ENCODE measurements around the gene ALK. TPM values are rescaled to one million over a fixed set of nuclear protein-coding genes. Genes with fewer than 3 reads are reported as not detected.
A peak's percentile ranks its signal among the peaks of the same experiment; 100 is the strongest.

ALK gene
- total RNA-seq, 1 donor from 2014 or later = 9.6 TPM

DNA sequence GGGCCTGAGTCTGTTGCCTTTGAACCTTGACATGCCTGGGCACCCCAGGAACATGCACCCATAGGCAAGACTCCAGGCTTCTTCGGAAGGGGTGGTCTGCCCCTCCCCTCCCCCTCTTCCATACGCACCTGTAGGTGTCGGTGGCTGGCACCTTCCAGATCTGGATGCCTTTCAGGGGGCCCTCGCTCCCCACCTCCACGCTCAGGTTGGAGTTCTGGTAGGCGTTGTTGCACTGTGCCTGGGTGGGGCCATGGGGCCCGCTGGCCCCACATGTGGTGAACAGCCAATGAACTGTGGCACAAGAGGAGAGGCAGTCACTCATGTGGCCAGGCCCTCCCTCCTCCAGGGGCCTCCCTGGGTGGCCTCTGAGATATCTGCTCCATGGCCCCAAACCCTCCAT is 670.4 kb downstream of the ALK start:
- Mint-ChIP-seq H3K27me3 (ENCODE audit: unreplicated experiment) (peaks cover under 1% of the 10 kb centered on the region), H3K36me3 (ENCODE audit: unreplicated experiment) (peaks cover 3% of the 10 kb centered on the region), H3K9me3 (ENCODE audit: unreplicated experiment) (peaks cover 4% of the 10 kb centered on the region), H3K27ac (ENCODE audit: unreplicated experiment) (no peak overlapping the region), H3K4me3 (ENCODE audit: unreplicated experiment) (no peak overlapping the region), H3K4me1 (ENCODE audit: low read depth, unreplicated experiment) (peaks cover 7% of the 10 kb centered on the region)
- TF ChIP-seq, protein P1, sequence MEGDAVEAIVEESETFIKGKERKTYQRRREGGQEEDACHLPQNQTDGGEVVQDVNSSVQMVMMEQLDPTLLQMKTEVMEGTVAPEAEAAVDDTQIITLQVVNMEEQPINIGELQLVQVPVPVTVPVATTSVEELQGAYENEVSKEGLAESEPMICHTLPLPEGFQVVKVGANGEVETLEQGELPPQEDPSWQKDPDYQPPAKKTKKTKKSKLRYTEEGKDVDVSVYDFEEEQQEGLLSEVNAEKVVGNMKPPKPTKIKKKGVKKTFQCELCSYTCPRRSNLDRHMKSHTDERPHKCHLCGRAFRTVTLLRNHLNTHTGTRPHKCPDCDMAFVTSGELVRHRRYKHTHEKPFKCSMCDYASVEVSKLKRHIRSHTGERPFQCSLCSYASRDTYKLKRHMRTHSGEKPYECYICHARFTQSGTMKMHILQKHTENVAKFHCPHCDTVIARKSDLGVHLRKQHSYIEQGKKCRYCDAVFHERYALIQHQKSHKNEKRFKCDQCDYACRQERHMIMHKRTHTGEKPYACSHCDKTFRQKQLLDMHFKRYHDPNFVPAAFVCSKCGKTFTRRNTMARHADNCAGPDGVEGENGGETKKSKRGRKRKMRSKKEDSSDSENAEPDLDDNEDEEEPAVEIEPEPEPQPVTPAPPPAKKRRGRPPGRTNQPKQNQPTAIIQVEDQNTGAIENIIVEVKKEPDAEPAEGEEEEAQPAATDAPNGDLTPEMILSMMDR (IDR thresholded peaks at IDR 0.05; ENCODE audit: partially characterized antibody, unreplicated experiment) = no peak
- DNase-seq = no peak

DNA sequence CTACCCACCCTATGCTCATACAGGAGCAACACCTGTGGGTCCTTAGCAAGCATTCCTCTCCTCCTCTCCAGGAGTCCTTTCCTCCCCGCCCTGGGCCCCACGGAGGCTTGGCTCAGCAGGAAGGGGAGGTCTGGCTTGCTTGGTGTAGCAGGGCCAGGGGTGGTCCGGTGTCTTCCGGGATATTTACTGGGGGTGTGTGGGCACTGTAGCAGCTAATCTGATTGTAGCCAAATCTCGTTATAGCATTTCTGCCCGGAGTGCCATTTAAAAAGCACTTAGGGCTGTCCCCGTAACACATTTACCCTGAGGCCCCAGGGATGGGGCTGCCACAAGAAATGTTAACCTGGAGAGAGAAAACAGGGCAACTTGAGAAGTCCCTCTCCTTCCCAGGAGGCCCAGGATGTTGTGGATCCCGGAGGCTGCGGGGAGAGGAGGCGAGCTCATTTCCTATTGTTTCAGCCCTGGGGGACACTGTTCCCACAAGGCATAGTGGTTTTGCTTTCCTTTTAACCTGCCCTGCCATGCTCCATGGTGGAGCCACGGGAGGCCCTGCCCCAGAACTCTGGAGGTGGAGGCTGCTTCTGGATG is 671.6 kb downstream of the ALK start:
- Mint-ChIP-seq H3K4me1 (ENCODE audit: low read depth, unreplicated experiment) (peaks cover 7% of the 10 kb centered on the region), H3K4me3 (ENCODE audit: unreplicated experiment) (peak overlapping the region; percentile 30), H3K36me3 (ENCODE audit: unreplicated experiment) (no peaks in the 10 kb centered on the region), H3K27me3 (ENCODE audit: unreplicated experiment) (peaks cover 6% of the 10 kb centered on the region), H3K27ac (ENCODE audit: unreplicated experiment) (peak overlapping the region; percentile 62), H3K9me3 (ENCODE audit: unreplicated experiment) (peaks cover 3% of the 10 kb centered on the region)
- TF ChIP-seq, protein P1 (IDR thresholded peaks at IDR 0.05; ENCODE audit: partially characterized antibody, unreplicated experiment) = no peak
- DNase-seq = peak; percentile 33

DNA sequence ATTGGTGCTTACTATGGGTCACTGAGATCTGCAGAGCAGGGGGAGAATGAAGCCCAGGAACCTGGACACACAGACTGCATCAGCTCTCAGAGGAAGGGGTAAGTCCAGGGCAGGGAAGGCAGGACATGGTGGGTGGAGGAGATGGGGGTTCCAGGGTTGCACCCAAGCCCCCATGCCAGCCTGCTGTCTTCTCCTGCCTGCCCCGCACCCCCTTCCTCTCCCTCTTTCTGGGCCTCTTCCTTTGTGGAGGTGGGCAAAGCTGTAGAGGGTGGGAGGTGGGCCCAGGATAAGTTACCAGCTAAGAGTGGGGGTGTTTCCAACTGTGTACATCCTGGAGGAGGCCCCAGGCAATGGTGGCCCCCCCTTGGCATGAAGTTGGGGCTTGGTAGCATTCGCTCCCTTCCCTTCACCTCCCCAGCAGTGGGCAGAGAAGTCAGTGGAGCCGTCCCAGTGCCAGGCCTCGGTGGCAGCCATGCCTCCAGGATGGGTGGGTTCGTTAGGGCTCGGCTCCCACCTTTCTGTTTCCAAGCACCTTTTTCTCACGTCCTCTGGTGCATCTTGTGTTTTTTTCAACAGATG is 674.0 kb downstream of the ALK start:
- Mint-ChIP-seq H3K4me3 (ENCODE audit: unreplicated experiment) (no peak overlapping the region), H3K4me1 (ENCODE audit: low read depth, unreplicated experiment) (peaks cover 7% of the 10 kb centered on the region), H3K27ac (ENCODE audit: unreplicated experiment) (no peak overlapping the region), H3K36me3 (ENCODE audit: unreplicated experiment) (no peaks in the 10 kb centered on the region), H3K9me3 (ENCODE audit: unreplicated experiment) (peaks cover 3% of the 10 kb centered on the region), H3K27me3 (ENCODE audit: unreplicated experiment) (peaks cover 7% of the 10 kb centered on the region)
- TF ChIP-seq, protein P1 (IDR thresholded peaks at IDR 0.05; ENCODE audit: partially characterized antibody, unreplicated experiment) = no peak
- DNase-seq = no peak

DNA sequence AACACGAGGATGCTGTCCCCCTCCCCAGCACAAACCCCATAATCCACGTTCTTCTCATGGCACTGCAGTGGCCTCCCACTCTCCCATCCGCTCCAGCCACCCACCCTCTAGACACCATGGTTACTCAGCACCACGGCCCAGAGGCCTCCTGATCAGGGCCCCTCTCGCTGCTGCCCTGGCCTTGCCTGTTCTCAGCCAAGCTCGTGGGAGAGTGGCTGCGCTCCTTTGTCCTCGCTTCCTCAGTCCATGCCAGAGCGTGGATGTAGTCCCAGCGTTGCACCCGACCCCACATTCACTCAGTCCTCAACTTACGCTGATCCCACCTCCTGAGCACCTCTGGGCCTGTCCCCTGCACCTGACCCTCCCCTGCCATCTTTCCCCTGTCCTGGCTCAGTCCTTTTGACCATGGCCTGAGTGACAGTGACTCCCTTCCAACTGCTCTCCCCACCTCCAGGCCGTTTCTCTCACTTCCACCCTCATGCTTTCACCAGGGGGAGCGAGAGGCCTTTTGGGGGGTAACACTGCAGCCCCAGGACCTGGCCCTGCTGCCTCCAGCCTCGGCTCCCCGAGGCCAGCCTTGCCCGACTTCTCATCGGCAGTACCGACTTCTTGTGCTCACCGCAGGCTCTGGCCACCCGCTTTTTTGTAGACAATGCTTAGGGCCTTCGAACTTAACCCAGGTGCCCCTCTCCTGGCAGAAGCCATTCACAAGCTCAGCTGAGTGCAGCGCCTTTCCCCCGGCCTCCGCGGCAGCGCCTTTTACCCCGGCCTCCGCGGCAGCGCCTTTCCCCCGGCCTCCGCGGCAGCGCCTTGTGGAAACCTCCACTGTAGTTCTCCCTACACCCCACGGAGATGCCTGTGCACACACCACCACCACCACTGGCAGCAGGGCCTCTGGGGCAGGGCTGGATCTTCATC is 674.7 kb downstream of the ALK start:
- peaks cover 7% of the 10 kb centered on the region for H3K4me1 Mint-ChIP-seq (ENCODE audit: low read depth, unreplicated experiment)
- H3K27ac Mint-ChIP-seq (ENCODE audit: unreplicated experiment) = peak overlapping the region; percentile 70
- DNase-seq = no peak
- H3K9me3 Mint-ChIP-seq (ENCODE audit: unreplicated experiment) = peaks cover 3% of the 10 kb centered on the region
- no peaks in the 10 kb centered on the region for H3K36me3 Mint-ChIP-seq (ENCODE audit: unreplicated experiment)
- H3K27me3 Mint-ChIP-seq (ENCODE audit: unreplicated experiment) = peaks cover 7% of the 10 kb centered on the region
- TF ChIP-seq, protein P1 (IDR thresholded peaks at IDR 0.05; ENCODE audit: partially characterized antibody, unreplicated experiment) = no peak
- H3K4me3 Mint-ChIP-seq (ENCODE audit: unreplicated experiment) = no peak overlapping the region

Measured in glutamatergic neuron (in vitro differentiated cells).